H9 (cell line): Measurements from ENCODE around the gene RIPPLY3. TPM values are rescaled to one million over a fixed set of nuclear protein-coding genes. Genes with fewer than 3 reads are reported as not detected.

Experiments used
- DNase-seq: peaks from one replicate; pipeline ENCODE4 v3.0.0-alpha.2; 2017
- H2AFZ ChIP-seq: one replicate; pipeline ENCODE4 v1.6.1; 2013; ENCODE audit warnings: mild to moderate bottlenecking, low read length, control low read depth, moderate library complexity
- H2AK5ac ChIP-seq: 2 replicates; pipeline ENCODE4 v1.6.1; 2013; ENCODE audit warnings: low read length, control low read depth, mixed read lengths; ENCODE audit not compliant: insufficient read length
- H2BK120ac ChIP-seq: one replicate; pipeline ENCODE4 v1.6.1; 2013; ENCODE audit warnings: low read depth, mild to moderate bottlenecking, low read length, control low read depth, inconsistent platforms; ENCODE audit not compliant: poor library complexity, severe bottlenecking
- H2BK12ac ChIP-seq: 2 replicates; pipeline ENCODE4 v1.6.1; 2013; ENCODE audit warnings: low read length, control low read depth, mixed read lengths, low read depth; ENCODE audit not compliant: insufficient read length
- H2BK15ac ChIP-seq: 2 replicates; pipeline ENCODE4 v1.6.1; 2013; ENCODE audit warnings: low read depth, low read length, control low read depth
- H2BK20ac ChIP-seq: one replicate; pipeline ENCODE4 v1.6.1; 2013; ENCODE audit warnings: low read depth, mild to moderate bottlenecking, low read length, control low read depth, inconsistent platforms; ENCODE audit not compliant: poor library complexity, severe bottlenecking
- H2BK5ac ChIP-seq: 2 replicates; pipeline ENCODE4 v1.6.1; 2013; ENCODE audit warnings: low read length, control low read depth, mixed read lengths; ENCODE audit not compliant: insufficient read length
- H3K14ac ChIP-seq: 2 replicates; pipeline ENCODE4 v1.6.1; 2013; ENCODE audit warnings: low read length, control low read depth; ENCODE audit not compliant: insufficient read depth
- H3K18ac ChIP-seq: 2 replicates; pipeline ENCODE4 v1.6.1; 2013; ENCODE audit warnings: low read depth, mild to moderate bottlenecking, mixed read lengths, low read length, control low read depth; ENCODE audit not compliant: insufficient read length
- H3K23ac ChIP-seq: 2 replicates; pipeline ENCODE4 v1.6.1; 2013; ENCODE audit warnings: low read length, control low read depth, mixed read lengths, low read depth; ENCODE audit not compliant: insufficient read length
- H3K23me2 ChIP-seq: 2 replicates; pipeline ENCODE4 v1.6.1; 2013; ENCODE audit warnings: low read depth, mild to moderate bottlenecking, mixed read lengths, low read length, control low read depth; ENCODE audit not compliant: insufficient read length, poor library complexity, severe bottlenecking
- H3K27ac ChIP-seq: 2 replicates; pipeline ENCODE4 v1.5.1; 2013; ENCODE audit warnings: low read length, control low read depth, mixed read lengths, low read depth; ENCODE audit not compliant: insufficient read length
- H3K27me3 ChIP-seq: 2 replicates; pipeline ENCODE4 v1.6.1; 2013; ENCODE audit warnings: low read length, control low read depth, inconsistent platforms; ENCODE audit not compliant: insufficient read depth
- H3K4ac ChIP-seq: 2 replicates; pipeline ENCODE4 v1.6.1; 2013; ENCODE audit warnings: low read depth, mild to moderate bottlenecking, control low read depth, inconsistent platforms, low read length, moderate library complexity
- H3K4me1 ChIP-seq: 2 replicates; pipeline ENCODE4 v1.6.1; 2013; ENCODE audit warnings: low read length, control low read depth, inconsistent platforms; ENCODE audit not compliant: insufficient read depth
- H3K4me2 ChIP-seq: 2 replicates; pipeline ENCODE4 v1.6.1; 2013; ENCODE audit warnings: low read length, control low read depth, mixed read lengths; ENCODE audit not compliant: insufficient read length, insufficient read depth
- H3K56ac ChIP-seq: 2 replicates; pipeline ENCODE4 v1.6.1; 2013; ENCODE audit warnings: low read depth, mild to moderate bottlenecking, mixed read lengths, low read length, control low read depth; ENCODE audit not compliant: insufficient read length
- H3K79me1 ChIP-seq: 2 replicates; pipeline ENCODE4 v1.6.1; 2013; ENCODE audit warnings: low read depth, mild to moderate bottlenecking, moderate library complexity, low read length, control low read depth, inconsistent platforms; ENCODE audit not compliant: insufficient read depth, poor library complexity, severe bottlenecking
- H3K79me2 ChIP-seq: 2 replicates; pipeline ENCODE4 v1.6.1; 2013; ENCODE audit warnings: low read length, control low read depth, inconsistent platforms; ENCODE audit not compliant: insufficient read depth
- H3K9ac ChIP-seq: 2 replicates; pipeline ENCODE4 v1.6.1; 2013; ENCODE audit warnings: low read length, control low read depth, mixed read lengths; ENCODE audit not compliant: insufficient read length; ENCODE audit errors: extremely low read depth
- H3K9me3 ChIP-seq: one replicate; pipeline ENCODE4 v1.6.1; 2013; ENCODE audit warnings: low read depth, low read length, inconsistent platforms; ENCODE audit not compliant: control insufficient read depth
- H3T11ph ChIP-seq: one replicate; pipeline ENCODE4 v1.6.1; 2013; ENCODE audit warnings: mild to moderate bottlenecking, low read length, control low read depth, inconsistent platforms
- H4K20me1 ChIP-seq: one replicate; pipeline ENCODE4 v1.6.1; 2013; ENCODE audit not compliant: control insufficient read depth, insufficient read length, insufficient read depth
- H4K5ac ChIP-seq: 2 replicates; pipeline ENCODE4 v1.6.1; 2013; ENCODE audit warnings: low read depth, mild to moderate bottlenecking, mixed read lengths, low read length, control low read depth; ENCODE audit not compliant: insufficient read length
- H4K8ac ChIP-seq: replicated peaks from 2 replicates; pipeline ENCODE4 v1.6.1; 2013; ENCODE audit warnings: low read length, control low read depth, mixed read lengths, low read depth; ENCODE audit not compliant: insufficient read length
- H4K91ac ChIP-seq: 2 replicates; pipeline ENCODE4 v1.6.1; 2013; ENCODE audit warnings: low read depth, mild to moderate bottlenecking, moderate library complexity, mixed read lengths, low read length, control low read depth; ENCODE audit not compliant: insufficient read length
- H3K27ac Mint-ChIP-seq, 3 experiments: 2 replicates in 2 of 3; 3 replicates in 1 of 3; pipeline ENCODE4 v1.8.0; 2020 to 2021; ENCODE audit warnings: mixed read lengths in 3 of 3, mild to moderate bottlenecking in 1 of 3, moderate library complexity in 1 of 3
- H3K27me3 Mint-ChIP-seq: 2 replicates; pipeline ENCODE4 v1.8.0; 2021; ENCODE audit warnings: low read depth, mild to moderate bottlenecking, moderate library complexity, mixed read lengths
- H3K36me3 Mint-ChIP-seq, 3 experiments: 2 replicates in 2 of 3; 3 replicates in 1 of 3; pipeline ENCODE4 v1.8.0; 2020 to 2021; ENCODE audit warnings: low read depth in 3 of 3, mixed read lengths in 3 of 3; ENCODE audit not compliant: insufficient read depth in 1 of 3
- H3K4me1 Mint-ChIP-seq, 2 experiments: 2 replicates each; pipeline ENCODE4 v1.8.0; 2020; ENCODE audit warnings: mixed read lengths in 2 of 2
- H3K4me3 Mint-ChIP-seq, 2 experiments: 2 replicates in 1 of 2; 3 replicates in 1 of 2; pipeline ENCODE4 v1.8.0; 2020 to 2021; ENCODE audit warnings: mild to moderate bottlenecking in 2 of 2, mixed read lengths in 2 of 2, moderate library complexity in 1 of 2
- H3K9me3 Mint-ChIP-seq, 2 experiments: 2 replicates in 1 of 2; 3 replicates in 1 of 2; pipeline ENCODE4 v1.8.0; 2020; ENCODE audit warnings: mild to moderate bottlenecking in 2 of 2, mixed read lengths in 2 of 2, moderate library complexity in 1 of 2
- CTCF ChIP-seq: fragments of 200-600 bp; sonication (generic); conservative IDR thresholded peaks from 3 replicates; pipeline ENCODE4 v1.8.0; 2021; ENCODE audit warnings: antibody characterized with exemption, mild to moderate bottlenecking
- WGBS: extraction: QIAGEN DNeasy Blood & Tissue Kit; methylation state at CpG from one replicate; pipeline ENCODE4 v1.1.7; 2013; ENCODE audit warnings: missing lambda C conversion rate, low lambda C conversion rate, mixed read lengths; ENCODE audit not compliant: insufficient read length; ENCODE audit errors: extremely low coverage; 5-methylcytosine and 5-hydroxymethylcytosine counted together
- total RNA-seq: library from RNA; stranded (reverse); gene quantifications from 2 replicates; pipeline ENCODE4 v1.2.1, GENCODE V29; 2021

RIPPLY3 gene
- total RNA-seq, 1 experiment from 2014 or later = 1.9 TPM

- Histone ChIP-seq H2BK120ac (no peak overlapping the region), H2BK15ac (no peak overlapping the region)
- no peak overlapping the region for H3K4me3 Mint-ChIP-seq
These were observed 29.7 kb downstream of the RIPPLY3 start for GRCh38 chr21:37036177-37036576.

More at GRCh38 chr21:37036177-37036576, 29.7 kb downstream of the RIPPLY3 start:
- no peak for TF ChIP-seq CTCF
- Histone ChIP-seq H2AK5ac (no peak overlapping the region), H3K27me3 (peaks cover 11% of the 10 kb centered on the region; the same call in 1 of the 2 replicates), H4K91ac (no peak overlapping the region), H3K79me2 (no peaks in the 10 kb centered on the region), H4K8ac (no peak overlapping the region), H3K56ac (no peak overlapping the region), H4K20me1 (no peaks in the 10 kb centered on the region), H2BK5ac (no peak overlapping the region), H2BK12ac (no peak overlapping the region), H3K18ac (no peak overlapping the region), H3K23ac (no peak overlapping the region), H3K4me2 (no peak overlapping the region), H3K9ac (no peak overlapping the region), H3T11ph (no peak overlapping the region), H3K4me1 (peaks cover 3% of the 10 kb centered on the region), H3K14ac (no peak overlapping the region), H3K27ac (no peak overlapping the region), H3K79me1 (no peaks in the 10 kb centered on the region), H3K9me3 (no peaks in the 10 kb centered on the region), H4K5ac (no peak overlapping the region), H2BK20ac (no peak overlapping the region), H3K23me2 (no peaks in the 10 kb centered on the region), H2AFZ (no peak overlapping the region), H3K4ac (no peak overlapping the region)
- WGBS = no CpG with 5 or more reads among the region's 4 CpGs
- H3K27me3 Mint-ChIP-seq = peaks cover 86% of the 10 kb centered on the region
- no peaks in the 10 kb centered on the region for H3K36me3 Mint-ChIP-seq
- H3K4me1 Mint-ChIP-seq = peaks cover 6 to 8% of the 10 kb centered on the region in 2 experiments
- DNase-seq = no peak
- H3K9me3 Mint-ChIP-seq = no peaks in the 10 kb centered on the region
- H3K27ac Mint-ChIP-seq = no peak overlapping the region
